ENCODE data around the gene LRRC56. TPM values are rescaled to one million over a fixed set of nuclear protein-coding genes. Genes with fewer than 3 reads are reported as not detected.

LRRC56 gene
- total and polyA plus RNA-seq, 2 experiments from 2014 or later: 0.40 to 1.6 TPM

GRCh38 chr11:567629-568292, 30.4 kb downstream of the LRRC56 start:
- peaks cover 19% of the 10 kb centered on the region for H3K4me1 ChIP-seq (ENCODE audit: insufficient read depth)
- peak overlapping the region; percentile 52 for H3K27ac ChIP-seq
- H3K27me3 ChIP-seq: no peaks in the 10 kb centered on the region
- no peaks in the 10 kb centered on the region for H4K20me1 ChIP-seq (ENCODE audit: insufficient read depth, poor library complexity, severe bottlenecking)
- peak overlapping the region; percentile 26 for H2AFZ ChIP-seq
- H3K9me3 ChIP-seq (ENCODE audit: low read depth): no peaks in the 10 kb centered on the region
- H3K9me2 ChIP-seq (replicated peaks; ENCODE audit: insufficient read depth): no peaks in the 10 kb centered on the region
- H3K4me2 ChIP-seq: peak overlapping the region; percentile 96
- H3K4me3 ChIP-seq: peak overlapping the region; percentile 62
- no peak for DNase-seq (ENCODE audit: low spot score)
- peaks cover 5% of the 10 kb centered on the region for H3K79me2 ChIP-seq
- no peaks in the 10 kb centered on the region for H3K36me3 ChIP-seq (replicated peaks; ENCODE audit: insufficient read depth, low read depth)
- TF ChIP-seq EZH2phosphoT487 (IDR thresholded peaks at IDR 0.05; ENCODE audit: low read depth, severe bottlenecking, unreplicated experiment) (no peak), EZH2 (IDR thresholded peaks at IDR 0.05; ENCODE audit: borderline replicate concordance) (no peak)
- TF ChIP-seq, protein P1, sequence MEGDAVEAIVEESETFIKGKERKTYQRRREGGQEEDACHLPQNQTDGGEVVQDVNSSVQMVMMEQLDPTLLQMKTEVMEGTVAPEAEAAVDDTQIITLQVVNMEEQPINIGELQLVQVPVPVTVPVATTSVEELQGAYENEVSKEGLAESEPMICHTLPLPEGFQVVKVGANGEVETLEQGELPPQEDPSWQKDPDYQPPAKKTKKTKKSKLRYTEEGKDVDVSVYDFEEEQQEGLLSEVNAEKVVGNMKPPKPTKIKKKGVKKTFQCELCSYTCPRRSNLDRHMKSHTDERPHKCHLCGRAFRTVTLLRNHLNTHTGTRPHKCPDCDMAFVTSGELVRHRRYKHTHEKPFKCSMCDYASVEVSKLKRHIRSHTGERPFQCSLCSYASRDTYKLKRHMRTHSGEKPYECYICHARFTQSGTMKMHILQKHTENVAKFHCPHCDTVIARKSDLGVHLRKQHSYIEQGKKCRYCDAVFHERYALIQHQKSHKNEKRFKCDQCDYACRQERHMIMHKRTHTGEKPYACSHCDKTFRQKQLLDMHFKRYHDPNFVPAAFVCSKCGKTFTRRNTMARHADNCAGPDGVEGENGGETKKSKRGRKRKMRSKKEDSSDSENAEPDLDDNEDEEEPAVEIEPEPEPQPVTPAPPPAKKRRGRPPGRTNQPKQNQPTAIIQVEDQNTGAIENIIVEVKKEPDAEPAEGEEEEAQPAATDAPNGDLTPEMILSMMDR (IDR thresholded peaks at IDR 0.05; ENCODE audit: poor library complexity): no peak
- WGBS (ENCODE audit: low lambda C conversion rate, missing lambda C conversion rate): 25% methylated on average over 29 of the region's 41 CpGs

GRCh38 chr11:568306-569157, 31.2 kb downstream of the LRRC56 start:
- WGBS (ENCODE audit: low lambda C conversion rate, missing lambda C conversion rate): 2% methylated on average over 42 of the region's 123 CpGs
- Histone ChIP-seq H3K9me2 (replicated peaks; ENCODE audit: insufficient read depth) (no peaks in the 10 kb centered on the region), H3K4me3 (peak overlapping the region; percentile 64), H3K36me3 (replicated peaks; ENCODE audit: insufficient read depth, low read depth) (no peaks in the 10 kb centered on the region), H3K9me3 (ENCODE audit: low read depth) (no peaks in the 10 kb centered on the region), H3K27ac (peak overlapping the region; percentile 81), H3K4me2 (peak overlapping the region; percentile 99), H3K79me2 (no peaks in the 10 kb centered on the region), H3K27me3 (no peaks in the 10 kb centered on the region), H3K4me1 (ENCODE audit: insufficient read depth) (peaks cover 24% of the 10 kb centered on the region), H4K20me1 (ENCODE audit: insufficient read depth, poor library complexity, severe bottlenecking) (no peaks in the 10 kb centered on the region), H2AFZ (peak overlapping the region; percentile 26)
- TF ChIP-seq EZH2 (IDR thresholded peaks at IDR 0.05; ENCODE audit: borderline replicate concordance) (no peak), EZH2phosphoT487 (IDR thresholded peaks at IDR 0.05; ENCODE audit: low read depth, severe bottlenecking, unreplicated experiment) (no peak)
- TF ChIP-seq, protein P1 (IDR thresholded peaks at IDR 0.05; ENCODE audit: poor library complexity): no peak
- DNase-seq (ENCODE audit: low spot score): peak; percentile 98

- no peak overlapping the region for H2AFZ ChIP-seq
- peak overlapping the region; percentile 64 for H3K4me3 ChIP-seq
- no peaks in the 10 kb centered on the region for H3K9me3 ChIP-seq (ENCODE audit: low read depth)
- H3K36me3 ChIP-seq (replicated peaks; ENCODE audit: insufficient read depth, low read depth): no peaks in the 10 kb centered on the region
- peak overlapping the region; percentile 99 for H3K4me2 ChIP-seq
- H4K20me1 ChIP-seq (ENCODE audit: insufficient read depth, poor library complexity, severe bottlenecking): no peaks in the 10 kb centered on the region
- no peaks in the 10 kb centered on the region for H3K27me3 ChIP-seq
- H3K9me2 ChIP-seq (replicated peaks; ENCODE audit: insufficient read depth): no peaks in the 10 kb centered on the region
- H3K27ac ChIP-seq: peak overlapping the region; percentile 81
- H3K4me1 ChIP-seq (ENCODE audit: insufficient read depth): peaks cover 22% of the 10 kb centered on the region
- DNase-seq (ENCODE audit: low spot score): peak; percentile 14
- WGBS (ENCODE audit: low lambda C conversion rate, missing lambda C conversion rate): 58% methylated on average over 35 of the region's 36 CpGs
- no peaks in the 10 kb centered on the region for H3K79me2 ChIP-seq
- TF ChIP-seq, protein P1 (IDR thresholded peaks at IDR 0.05; ENCODE audit: poor library complexity): no peak
- TF ChIP-seq EZH2phosphoT487 (IDR thresholded peaks at IDR 0.05; ENCODE audit: low read depth, severe bottlenecking, unreplicated experiment) (no peak), EZH2 (IDR thresholded peaks at IDR 0.05; ENCODE audit: borderline replicate concordance) (no peak)
Observed at GRCh38 chr11:569158-569885, 32.0 kb downstream of the LRRC56 start.

All from hepatocyte (in vitro differentiated cells).